IMR-90 (cell line): ENCODE data around the gene ADAM23. TPM values are rescaled to one million over a fixed set of nuclear protein-coding genes. Genes with fewer than 3 reads are reported as not detected.

Experiments
- ATAC-seq: fragments of 200-7000 bp; cut with Tn5 transposase; 2 replicates; pipeline ENCODE4 v1.9.1; 2020; ENCODE audit warnings: low read depth, mild to moderate bottlenecking, moderate library complexity
- BruUV-seq: library from RNA; stranded (reverse); fragments of 400-500 nt; replicated peaks from 2 replicates; lab custom pipeline; 2021; lab: Mats Ljungman, UMichigan
- CTCF ChIA-PET: fragments of 300-600 bp; formaldehyde crosslinking; extraction: SDS; loops from one replicate; lab custom pipeline; 2021; ENCODE audit warnings: antibody characterized with exemption; lab: Yijun Ruan, JAX
- POLR2A ChIA-PET: fragments of 300-600 bp; sonication (Branson Sonifier 250); formaldehyde crosslinking; loops from one replicate; lab custom pipeline; 2022; ENCODE audit warnings: antibody characterized with exemption; ENCODE audit not compliant: unreplicated experiment; lab: Charles Lee
- DNase-seq: peaks from one replicate; pipeline ENCODE4 v3.0.0; 2013
- H2AFZ ChIP-seq: replicated peaks from 2 replicates; pipeline ENCODE3; 2013; ENCODE audit warnings: low read length, mild to moderate bottlenecking; ENCODE audit not compliant: poor library complexity
- H2AK5ac ChIP-seq: 2 replicates; pipeline ENCODE4 v1.6.1; 2013; ENCODE audit warnings: low read depth, low read length, inconsistent platforms
- H2AK9ac ChIP-seq: replicated peaks from 2 replicates; pipeline ENCODE3; 2013; ENCODE audit warnings: mild to moderate bottlenecking, low read depth, low read length, moderate library complexity; ENCODE audit not compliant: poor library complexity
- H2BK120ac ChIP-seq: 2 replicates; pipeline ENCODE4 v1.6.1; 2013; ENCODE audit warnings: low read depth, low read length, inconsistent platforms
- H2BK15ac ChIP-seq: 3 replicates; pipeline ENCODE4 v1.6.1; 2013; ENCODE audit warnings: low read depth, low read length, inconsistent platforms
- H2BK20ac ChIP-seq: 2 replicates; pipeline ENCODE4 v1.6.1; 2013; ENCODE audit warnings: low read depth, mild to moderate bottlenecking, inconsistent platforms, low read length, moderate library complexity
- H2BK5ac ChIP-seq: 2 replicates; pipeline ENCODE4 v1.6.1; 2013; ENCODE audit warnings: mild to moderate bottlenecking, low read depth, low read length, inconsistent platforms; ENCODE audit not compliant: poor library complexity, severe bottlenecking
- H3K14ac ChIP-seq: replicated peaks from 2 replicates; pipeline ENCODE4 v1.6.1; 2013; ENCODE audit warnings: low read depth, low read length, inconsistent platforms
- H3K18ac ChIP-seq: 2 replicates; pipeline ENCODE4 v1.6.1; 2013; ENCODE audit warnings: low read depth, low read length, control low read depth
- H3K23ac ChIP-seq: 2 replicates; pipeline ENCODE4 v1.6.1; 2013; ENCODE audit warnings: low read depth, low read length, inconsistent platforms
- H3K27ac ChIP-seq: 2 replicates; pipeline ENCODE4 v1.5.1; 2013; ENCODE audit warnings: mild to moderate bottlenecking, control low read depth, low read length; ENCODE audit not compliant: insufficient read depth
- H3K27me3 ChIP-seq: 2 replicates; pipeline ENCODE4 v1.6.1; 2013; ENCODE audit warnings: low read length; ENCODE audit not compliant: control insufficient read depth, insufficient read depth
- H3K36me3 ChIP-seq: 2 replicates; pipeline ENCODE4 v1.6.1; 2013; ENCODE audit warnings: low read length, mixed read lengths; ENCODE audit not compliant: control insufficient read depth, insufficient read depth
- H3K4ac ChIP-seq: 2 replicates; pipeline ENCODE4 v1.6.1; 2013; ENCODE audit warnings: low read depth, low read length, inconsistent platforms
- H3K4me1 ChIP-seq: 2 replicates; pipeline ENCODE4 v1.6.1; 2013; ENCODE audit warnings: low read length, mixed read lengths; ENCODE audit not compliant: control insufficient read depth, insufficient read depth
- H3K4me2 ChIP-seq: 2 replicates; pipeline ENCODE4 v1.6.1; 2013; ENCODE audit warnings: low read depth, mild to moderate bottlenecking, control low read depth, low read length, moderate library complexity
- H3K4me3 ChIP-seq: 2 replicates; pipeline ENCODE4 v1.5.1; 2013; ENCODE audit warnings: low read depth, mild to moderate bottlenecking, control low read depth, low read length, moderate library complexity; ENCODE audit not compliant: insufficient read depth
- H3K56ac ChIP-seq: 2 replicates; pipeline ENCODE4 v1.6.1; 2013; ENCODE audit warnings: low read length, inconsistent platforms; ENCODE audit not compliant: insufficient read depth; ENCODE audit errors: extremely low read depth
- H3K79me1 ChIP-seq, 2 experiments: 2 replicates each; pipeline ENCODE4 v1.6.1; 2013; ENCODE audit warnings: low read length in 2 of 2, inconsistent platforms in 1 of 2, low read depth in 1 of 2
- H3K9ac ChIP-seq: 2 replicates; pipeline ENCODE4 v1.6.1; 2013; ENCODE audit warnings: low read depth, low read length, control low read depth
- H3K9me1 ChIP-seq: 2 replicates; pipeline ENCODE4 v1.6.1; 2013; ENCODE audit warnings: low read length, inconsistent platforms; ENCODE audit not compliant: insufficient read depth
- H3K9me3 ChIP-seq: 2 replicates; pipeline ENCODE4 v1.6.1; 2013; ENCODE audit warnings: low read length; ENCODE audit not compliant: control insufficient read depth, insufficient read depth
- H4K20me1 ChIP-seq: 2 replicates; pipeline ENCODE4 v1.6.1; 2013; ENCODE audit warnings: low read length, inconsistent platforms; ENCODE audit not compliant: insufficient read depth
- H4K5ac ChIP-seq: 2 replicates; pipeline ENCODE4 v1.6.1; 2013; ENCODE audit warnings: mild to moderate bottlenecking, low read depth, low read length, control low read depth
- H4K8ac ChIP-seq, 2 experiments: 2 replicates each; pipeline ENCODE4 v1.6.1; 2013; ENCODE audit warnings: low read depth in 2 of 2, low read length in 2 of 2, control low read depth in 1 of 2, inconsistent platforms in 1 of 2
- H4K91ac ChIP-seq: 2 replicates; pipeline ENCODE4 v1.6.1; 2013; ENCODE audit warnings: low read depth, low read length, inconsistent platforms; ENCODE audit not compliant: insufficient read depth
- CHD1 ChIP-seq: IDR thresholded peaks from 2 replicates; pipeline ENCODE4 v1.6.1; 2012; ENCODE audit warnings: low read depth, low read length, improper control_type of control experiment
- FOS ChIP-seq: fragments of 150-350 bp; IDR thresholded peaks from 2 replicates; pipeline ENCODE4 v1.6.1; 2016; ENCODE audit warnings: low read depth, low read length
- MAZ ChIP-seq: IDR thresholded peaks from 2 replicates; pipeline ENCODE4 v1.6.1; 2012; ENCODE audit warnings: low read depth, mild to moderate bottlenecking, low read length, improper control_type of control experiment, moderate library complexity, borderline replicate concordance
- SMC3 ChIP-seq: fragments of 150-350 bp; IDR thresholded peaks from 2 replicates; pipeline ENCODE4 v1.6.1; 2016; ENCODE audit warnings: low read depth, mild to moderate bottlenecking, antibody characterized with exemption, low read length, moderate library complexity
- WGBS, 2 experiments: methylation state at CpG; one replicate each; pipeline versions ENCODE4 v1.1.5 to v1.1.7; 2013; ENCODE audit warnings: missing lambda C conversion rate in 2 of 2; ENCODE audit not compliant: insufficient read length in 1 of 2; ENCODE audit errors: extremely low coverage in 2 of 2; 5-methylcytosine and 5-hydroxymethylcytosine counted together
- dilution Hi-C: fragments of 300-500 bp; cut with HindIII; formaldehyde crosslinking; loops from one replicate; pipeline ENCODE4 v1.14.3; 2018; ENCODE audit warnings: low sequenced_read_pairs; ENCODE audit not compliant: unreplicated experiment
- in situ Hi-C: fragments of 300-500 bp; cut with MboI; formaldehyde crosslinking; loops from 3 replicates; pipeline ENCODE4 v1.14.3; 2019; ENCODE audit warnings: low sequenced_read_pairs, inconsistent platforms, mixed read lengths
- intact Hi-C: fragments of 100-400 bp; cut with micrococcal nuclease; formaldehyde crosslinking; loops from 2 replicates; pipeline ENCODE4 v1.10.0; 2022
- polyA plus RNA-seq, 3 experiments: library from polyadenylated mRNA; depleted of rRNA; stranded (reverse); fragments of >200 nt; gene quantifications; 2 replicates each; pipeline ENCODE4 v1.2.3, GENCODE V29; 2012; ENCODE audit warnings: low replicate concordance in 1 of 3
- total RNA-seq: library from RNA; depleted of rRNA; stranded (reverse); fragments of >200 nt; gene quantifications from 2 replicates; pipeline ENCODE4 v1.2.3, GENCODE V29; 2012
- TF ChIP-seq, protein P1 (sequence below): fragments of 150-350 bp; IDR thresholded peaks from 2 replicates; pipeline ENCODE4 v1.6.1; 2017; ENCODE audit warnings: mild to moderate bottlenecking, antibody characterized with exemption, low read length, low read depth
- TF ChIP-seq, protein P2 (sequence below): conservative IDR thresholded peaks from 2 replicates; pipeline ENCODE4 v1.5.1; 2012; ENCODE audit warnings: mild to moderate bottlenecking, low read depth, low read length, improper control_type of control experiment
- TF ChIP-seq, protein P3 (sequence below): fragments of 150-350 bp; IDR thresholded peaks from 2 replicates; pipeline ENCODE4 v1.6.1; 2016; ENCODE audit warnings: low read depth, mild to moderate bottlenecking, low read length, moderate library complexity, borderline replicate concordance

ADAM23 gene
- total and polyA plus RNA-seq, 2 of the 4 experiments (the other 2 are of a cell fraction) = 2.9 to 10.3 TPM

DNA sequence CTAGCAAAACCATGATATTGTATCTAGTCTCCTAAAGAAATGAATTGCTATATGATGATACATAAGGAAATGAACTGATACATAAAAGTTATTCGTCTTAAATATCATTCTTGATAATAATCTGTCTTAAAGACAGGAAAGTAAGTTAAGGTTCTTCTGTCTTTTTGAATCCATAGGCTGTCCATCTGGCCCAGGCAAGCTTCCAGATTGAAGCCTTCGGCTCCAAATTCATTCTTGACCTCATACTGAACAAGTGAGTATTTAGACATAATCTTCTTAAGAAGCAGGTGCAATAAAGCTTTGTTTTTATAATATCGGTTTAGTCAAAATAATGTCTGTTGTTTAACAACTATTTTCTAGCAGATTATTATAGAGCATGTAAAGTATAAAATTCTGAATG is 37.7 kb downstream of the ADAM23 start:
- H3K4me3 ChIP-seq = no peak overlapping the region
- H3K56ac ChIP-seq = no peak overlapping the region
- H3K9me3 ChIP-seq = no peaks in the 10 kb centered on the region
- H2BK15ac ChIP-seq = no peak overlapping the region
- H3K36me3 ChIP-seq = no peaks in the 10 kb centered on the region
- H3K9ac ChIP-seq = no peak overlapping the region
- ATAC-seq (no peak), DNase-seq (no peak)
- no peaks in the 10 kb centered on the region for H3K4me1 ChIP-seq
- no peak overlapping the region for H4K5ac ChIP-seq
- dilution Hi-C loops (no loop called here), in situ Hi-C loops (no loop called here), intact Hi-C loops (no loop called here)
- H4K8ac ChIP-seq = no peak overlapping the region
- H2BK5ac ChIP-seq = no peak overlapping the region
- no peak overlapping the region for H2BK20ac ChIP-seq
- H3K23ac ChIP-seq = no peak overlapping the region
- H4K91ac ChIP-seq = no peak overlapping the region
- H2AFZ ChIP-seq = no peak overlapping the region
- no peak overlapping the region for H2AK9ac ChIP-seq
- H3K4ac ChIP-seq = no peak overlapping the region
- H3K14ac ChIP-seq = no peak overlapping the region
- TF ChIP-seq, protein P1, sequence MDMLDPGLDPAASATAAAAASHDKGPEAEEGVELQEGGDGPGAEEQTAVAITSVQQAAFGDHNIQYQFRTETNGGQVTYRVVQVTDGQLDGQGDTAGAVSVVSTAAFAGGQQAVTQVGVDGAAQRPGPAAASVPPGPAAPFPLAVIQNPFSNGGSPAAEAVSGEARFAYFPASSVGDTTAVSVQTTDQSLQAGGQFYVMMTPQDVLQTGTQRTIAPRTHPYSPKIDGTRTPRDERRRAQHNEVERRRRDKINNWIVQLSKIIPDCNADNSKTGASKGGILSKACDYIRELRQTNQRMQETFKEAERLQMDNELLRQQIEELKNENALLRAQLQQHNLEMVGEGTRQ = no peak
- TF ChIP-seq, protein P2, sequence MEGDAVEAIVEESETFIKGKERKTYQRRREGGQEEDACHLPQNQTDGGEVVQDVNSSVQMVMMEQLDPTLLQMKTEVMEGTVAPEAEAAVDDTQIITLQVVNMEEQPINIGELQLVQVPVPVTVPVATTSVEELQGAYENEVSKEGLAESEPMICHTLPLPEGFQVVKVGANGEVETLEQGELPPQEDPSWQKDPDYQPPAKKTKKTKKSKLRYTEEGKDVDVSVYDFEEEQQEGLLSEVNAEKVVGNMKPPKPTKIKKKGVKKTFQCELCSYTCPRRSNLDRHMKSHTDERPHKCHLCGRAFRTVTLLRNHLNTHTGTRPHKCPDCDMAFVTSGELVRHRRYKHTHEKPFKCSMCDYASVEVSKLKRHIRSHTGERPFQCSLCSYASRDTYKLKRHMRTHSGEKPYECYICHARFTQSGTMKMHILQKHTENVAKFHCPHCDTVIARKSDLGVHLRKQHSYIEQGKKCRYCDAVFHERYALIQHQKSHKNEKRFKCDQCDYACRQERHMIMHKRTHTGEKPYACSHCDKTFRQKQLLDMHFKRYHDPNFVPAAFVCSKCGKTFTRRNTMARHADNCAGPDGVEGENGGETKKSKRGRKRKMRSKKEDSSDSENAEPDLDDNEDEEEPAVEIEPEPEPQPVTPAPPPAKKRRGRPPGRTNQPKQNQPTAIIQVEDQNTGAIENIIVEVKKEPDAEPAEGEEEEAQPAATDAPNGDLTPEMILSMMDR = no peak
- TF ChIP-seq SMC3 = no peak
- no peak for TF ChIP-seq CHD1
- TF ChIP-seq, protein P3, sequence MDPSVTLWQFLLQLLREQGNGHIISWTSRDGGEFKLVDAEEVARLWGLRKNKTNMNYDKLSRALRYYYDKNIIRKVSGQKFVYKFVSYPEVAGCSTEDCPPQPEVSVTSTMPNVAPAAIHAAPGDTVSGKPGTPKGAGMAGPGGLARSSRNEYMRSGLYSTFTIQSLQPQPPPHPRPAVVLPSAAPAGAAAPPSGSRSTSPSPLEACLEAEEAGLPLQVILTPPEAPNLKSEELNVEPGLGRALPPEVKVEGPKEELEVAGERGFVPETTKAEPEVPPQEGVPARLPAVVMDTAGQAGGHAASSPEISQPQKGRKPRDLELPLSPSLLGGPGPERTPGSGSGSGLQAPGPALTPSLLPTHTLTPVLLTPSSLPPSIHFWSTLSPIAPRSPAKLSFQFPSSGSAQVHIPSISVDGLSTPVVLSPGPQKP = no peak
- no peak for TF ChIP-seq FOS
- TF ChIP-seq MAZ = no peak
- H3K27me3 ChIP-seq = no peaks in the 10 kb centered on the region
- WGBS, 2 experiments = no CpG with 5 or more reads among the region's 3 CpGs
- H3K27ac ChIP-seq = no peak overlapping the region
- no TSS peak for BruUV-seq
- H3K4me2 ChIP-seq = no peak overlapping the region
- H2AK5ac ChIP-seq = no peak overlapping the region
- H4K20me1 ChIP-seq = no peaks in the 10 kb centered on the region
- POLR2A ChIA-PET = no interaction called here
- CTCF ChIA-PET = no interaction called here
- no peaks in the 10 kb centered on the region for H3K9me1 ChIP-seq
- no peak overlapping the region for H2BK120ac ChIP-seq
- H3K79me1 ChIP-seq = no peaks in the 10 kb centered on the region; a peak in 1 of 4 replicates
- H3K18ac ChIP-seq = no peak overlapping the region
